NCI-H1092 treated with DMSO at 0.1 percent for 48 hours (cell line): ENCODE measurements around the gene UTP18.
"Not testable (repeated sequence)": the region's sequence is repeated elsewhere in the genome, so short reads cannot be mapped to it uniquely, and the experiment has no call there.

ENCODE experiments used
- DNase-seq: peaks from one replicate; lab custom pipeline; 2025; lab: John Stamatoyannopoulos, UW

The UTP18 gene

GRCh38 chr17:51260237-51261023 is at the start of gene UTP18:
Gene UTP18, plus strand, starts transcription at chr17:51260546. Its CDS starts 39 bp downstream, at chr17:51260585.
- DNase-seq = peak; percentile 98

DNA sequence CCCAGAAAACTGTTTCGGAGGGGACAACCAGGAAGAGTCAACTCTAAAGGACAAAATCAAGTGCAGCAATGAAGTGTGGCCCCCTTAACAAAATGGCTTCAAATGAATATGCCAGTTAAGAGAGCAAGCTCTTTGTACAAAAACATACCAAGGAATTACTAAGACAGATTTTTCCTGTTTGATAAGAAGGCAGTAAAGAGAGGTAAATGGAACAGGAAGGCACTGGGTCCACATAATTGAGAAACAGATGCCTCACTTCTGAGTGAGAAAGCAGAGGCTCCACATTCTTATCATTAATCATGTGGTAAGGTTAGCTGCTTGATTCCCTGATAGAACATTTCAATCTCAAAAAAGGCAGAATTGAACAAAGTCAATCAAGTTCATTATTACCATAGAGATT is 45.4 kb upstream of the UTP18 start:
- no peak for DNase-seq

- DNase-seq = no peak
Measured at GRCh38 chr17:51217946-51218345, 42.4 kb upstream of the UTP18 start.

DNA sequence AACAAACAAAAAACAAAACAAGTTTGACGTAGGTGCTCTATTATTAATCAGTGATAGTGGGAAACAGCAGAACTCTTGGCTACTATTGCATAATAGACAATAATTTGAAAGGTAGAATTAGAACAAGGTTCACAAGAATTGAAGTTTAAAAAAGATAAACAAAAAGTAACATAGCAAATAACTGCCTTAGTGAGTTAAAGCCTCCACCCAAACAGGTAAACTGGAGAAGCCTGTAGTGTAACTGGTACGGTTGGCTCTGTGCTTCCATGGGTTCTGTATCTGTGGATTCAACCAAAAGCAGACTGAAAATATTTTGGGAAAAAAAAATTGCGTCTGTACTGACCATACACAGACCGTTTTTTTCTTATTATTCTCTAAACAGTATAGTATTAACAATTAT is 39.0 kb upstream of the UTP18 start:
- no peak for DNase-seq

GRCh38 chr17:51224402-51225262 is 35.7 kb upstream of the UTP18 start:
- DNase-seq = no peak

GRCh38 chr17:51225523-51225922 is 34.8 kb upstream of the UTP18 start:
- DNase-seq = not testable (repeated sequence)

DNA sequence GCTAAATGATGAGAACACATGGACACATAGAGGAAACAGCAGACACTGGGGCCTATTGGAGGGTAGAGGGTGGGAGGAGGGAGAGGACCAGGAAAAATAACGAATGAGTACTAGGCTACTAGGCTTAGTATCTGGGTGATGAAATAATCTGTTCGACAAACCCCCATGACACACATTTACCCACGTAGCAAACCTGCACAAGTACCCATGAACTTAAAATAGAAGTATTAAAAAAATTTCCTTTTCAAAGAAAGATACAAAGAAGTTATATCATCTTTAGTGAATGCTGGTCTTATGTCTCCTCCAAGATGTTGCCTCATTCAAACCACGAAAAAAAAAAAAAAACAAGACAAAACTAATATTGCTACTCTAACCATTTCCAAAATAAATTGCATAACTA is 32.2 kb upstream of the UTP18 start:
- no peak for DNase-seq

- DNase-seq = no peak
Measured at GRCh38 chr17:51229889-51230288, 30.5 kb upstream of the UTP18 start.

- DNase-seq = no peak
Measured at GRCh38 chr17:51230306-51230705, 30.0 kb upstream of the UTP18 start.

GRCh38 chr17:51231999-51232398 is 28.3 kb upstream of the UTP18 start:
- DNase-seq = no peak

DNA sequence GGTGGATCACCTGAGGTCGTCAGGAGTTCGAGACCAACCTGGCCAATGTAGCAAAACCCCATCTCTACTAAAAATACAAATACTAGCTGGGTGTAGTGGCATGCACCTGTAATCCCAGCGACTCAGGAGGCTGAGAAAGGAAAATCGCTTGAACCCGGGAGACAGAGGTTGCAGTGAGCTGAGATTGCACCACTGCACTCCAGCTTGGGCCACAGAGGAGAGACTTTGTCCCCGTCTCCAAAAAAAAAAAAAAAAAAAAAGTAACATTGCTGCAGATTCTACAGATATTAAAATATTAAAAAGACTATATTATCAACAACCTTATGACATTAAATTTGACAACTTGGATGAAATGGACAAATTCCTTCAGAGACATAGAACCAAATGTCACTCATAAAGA is 26.2 kb upstream of the UTP18 start:
- no peak for DNase-seq

DNA sequence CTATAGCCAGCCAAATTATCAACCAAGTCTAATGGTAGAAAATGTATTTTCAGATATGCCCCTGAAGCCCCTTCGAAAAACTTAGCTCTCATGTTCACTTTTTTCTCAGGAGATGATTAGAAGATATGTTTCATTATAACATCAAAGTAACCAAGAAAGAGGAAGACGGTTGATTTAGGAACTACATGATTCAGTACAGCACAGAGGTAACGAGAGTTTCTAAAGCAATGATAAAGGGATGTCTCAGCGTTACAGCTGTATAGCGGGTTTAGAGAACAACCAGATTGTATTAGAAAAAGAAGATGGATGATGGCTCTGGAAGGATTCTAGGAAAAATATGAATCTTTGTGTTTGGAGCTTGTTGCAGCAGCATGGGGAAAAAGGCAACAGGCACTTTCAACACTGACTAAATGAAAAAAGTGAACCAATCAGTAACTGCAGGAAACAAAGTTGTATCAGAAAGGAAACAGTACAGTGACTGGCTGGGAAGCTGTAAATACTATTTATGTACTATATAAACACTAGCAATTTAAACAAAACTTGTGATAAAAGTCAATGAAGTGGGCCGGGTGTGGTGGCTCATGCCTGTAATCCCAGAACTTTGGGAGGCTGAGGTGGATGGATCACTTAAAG is 22.0 kb upstream of the UTP18 start:
- no peak for DNase-seq

- DNase-seq = no peak
Measured at GRCh38 chr17:51240275-51240674, 20.1 kb upstream of the UTP18 start.

DNA sequence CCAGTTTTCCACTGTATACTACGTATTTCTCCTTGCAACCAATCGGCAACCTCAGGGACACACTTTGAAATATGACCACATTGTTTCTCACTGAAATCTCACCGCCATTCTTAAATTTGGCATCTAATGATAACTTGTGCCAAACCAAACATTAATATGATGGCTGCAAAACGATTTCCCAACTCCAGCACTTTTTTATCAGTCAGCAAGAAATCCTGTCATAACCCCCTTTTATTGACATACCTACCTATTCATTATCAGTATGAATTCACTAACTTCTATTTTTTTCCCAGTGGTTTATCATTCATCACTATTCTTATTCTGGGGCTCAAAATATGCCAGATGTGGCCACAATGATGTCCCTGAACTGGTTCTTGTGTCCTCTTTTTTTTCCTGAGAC is 16.3 kb upstream of the UTP18 start:
- no peak for DNase-seq

GRCh38 chr17:51245535-51245934 is 14.8 kb upstream of the UTP18 start:
- no peak for DNase-seq

- DNase-seq = no peak
Measured at GRCh38 chr17:51250314-51250840, 10.0 kb upstream of the UTP18 start.

DNA sequence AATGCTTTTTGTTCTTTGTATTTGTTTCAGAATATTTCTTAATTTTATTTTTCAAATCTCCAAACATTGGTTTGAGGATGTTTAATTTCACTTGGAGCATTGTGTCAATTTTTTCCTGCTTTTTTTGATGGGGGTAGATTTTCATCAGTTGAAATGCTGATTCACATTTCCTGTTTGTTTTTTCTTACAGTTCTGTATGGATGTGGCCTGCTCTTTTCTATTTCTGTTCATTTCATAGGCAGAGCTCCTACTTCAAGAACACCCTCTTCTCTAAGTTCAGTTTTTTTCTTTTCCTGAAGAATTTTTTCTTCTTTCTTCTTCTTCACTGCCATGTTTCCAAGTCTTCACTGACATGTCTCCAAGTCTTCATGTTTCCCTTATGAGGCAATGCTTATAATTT is 9.3 kb upstream of the UTP18 start:
- DNase-seq = no peak

GRCh38 chr17:51255673-51256072 is 4.7 kb upstream of the UTP18 start:
- DNase-seq = no peak

DNA sequence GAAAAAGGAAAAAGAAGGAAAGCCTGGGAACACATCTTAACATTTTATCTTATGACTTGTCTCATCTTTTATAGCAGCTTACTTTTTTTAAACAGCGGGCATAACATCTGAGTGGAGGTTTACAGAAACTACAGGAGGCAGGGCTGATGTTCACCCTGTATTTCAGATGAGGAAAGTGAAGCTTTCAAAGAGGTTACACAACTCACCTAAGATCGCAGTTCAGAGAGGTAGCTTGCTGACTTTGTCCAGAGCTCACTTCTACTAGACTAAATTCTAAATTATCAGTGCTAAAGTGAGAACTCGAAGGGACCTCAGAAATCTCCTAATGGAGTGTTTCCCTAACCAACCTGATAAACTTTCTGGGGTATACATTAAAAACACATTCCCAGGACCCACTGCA is 4.2 kb upstream of the UTP18 start:
- DNase-seq = no peak

GRCh38 chr17:51257150-51258081 is 2.9 kb upstream of the UTP18 start:
- no peak for DNase-seq
